Measurements from ENCODE around the gene MYPN. TPM values are rescaled to one million over a fixed set of nuclear protein-coding genes. Genes with fewer than 3 reads are reported as not detected.

Gene MYPN
- polyA plus RNA-seq, 2 of the 4 experiments (the other 2 are of a cell fraction): 1.5 to 2.1 TPM

DNA sequence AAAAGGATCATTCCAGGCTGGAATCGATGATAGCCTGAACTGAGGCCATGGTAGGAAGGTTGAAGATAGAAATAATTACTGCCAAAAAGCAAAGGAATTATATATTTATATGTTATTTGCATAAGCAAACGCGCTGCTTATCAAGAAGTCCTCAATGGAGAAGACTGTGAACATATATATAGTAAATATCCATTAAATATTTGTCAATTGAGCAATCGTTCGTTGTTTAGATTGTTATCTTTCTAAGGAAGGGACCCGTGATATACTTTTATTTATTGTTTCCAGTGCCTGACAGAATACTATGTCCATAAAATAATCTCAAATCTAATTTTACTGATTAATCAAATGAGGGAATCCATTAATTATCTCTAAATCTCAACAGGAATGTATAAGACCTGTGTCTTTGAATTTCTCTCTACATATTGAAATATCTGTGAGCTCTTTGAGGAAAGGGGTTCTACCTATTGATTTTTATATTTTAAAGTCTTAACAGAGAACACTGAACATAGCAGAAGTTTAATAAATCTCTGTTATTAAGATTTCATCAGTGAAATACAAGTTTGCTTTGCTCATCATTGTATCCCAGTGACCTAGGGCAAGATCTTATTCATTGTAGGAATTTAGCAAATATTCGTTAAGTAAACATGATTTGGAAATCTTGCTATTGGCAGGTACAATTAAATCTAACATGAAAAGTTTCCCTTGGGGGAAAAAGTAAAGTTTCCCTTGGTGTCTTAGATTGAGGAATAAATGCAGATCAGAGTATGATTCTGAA, 22.2 kb upstream of the MYPN start (continued):
- TF ChIP-seq ZC3H11A (IDR thresholded peaks at IDR 0.05) (no peak), RARB (CRISPR knock-in tag; IDR thresholded peaks at IDR 0.05) (0 out of 2 replicates have a peak, but pooled peaks have one; percentile 78), CEBPB (IDR thresholded peaks at IDR 0.05) (peak; percentile 78 to 97), KDM5A (IDR thresholded peaks at IDR 0.05) (no peak), SREBF2 (IDR thresholded peaks at IDR 0.05) (no peak), RNF2 (IDR thresholded peaks at IDR 0.05; ENCODE audit: borderline replicate concordance, low read depth) (no peak), HOXB5 (CRISPR knock-in tag; IDR thresholded peaks at IDR 0.05) (no peak), POLR2AphosphoS2 (conservative IDR thresholded peaks at IDR 0.05; ENCODE audit: low read length) (no peak), ESRRA (IDR thresholded peaks at IDR 0.05; ENCODE audit: borderline replicate concordance, low read length) (no peak), HEYL (CRISPR knock-in tag; IDR thresholded peaks at IDR 0.05) (no peak), SMC3 (IDR thresholded peaks at IDR 0.05) (0 out of 3 replicates have a peak, but pooled peaks have one; percentile 24), CHD2 (IDR thresholded peaks at IDR 0.05; ENCODE audit: low read length, partially characterized antibody) (no peak), MAFK (IDR thresholded peaks at IDR 0.05; ENCODE audit: partially characterized antibody) (no peak), FOSL2 (IDR thresholded peaks at IDR 0.05) (peak; percentile 47; the same call in 1 of the 2 replicates), FOSL2 (CRISPR knock-in tag; IDR thresholded peaks at IDR 0.05) (peak; percentile 85), EHF (CRISPR knock-in tag; IDR thresholded peaks at IDR 0.05) (no peak), HOXA7 (CRISPR knock-in tag; IDR thresholded peaks at IDR 0.05) (no peak), RFX5 (IDR thresholded peaks at IDR 0.05) (no peak), MYC (IDR thresholded peaks at IDR 0.05; ENCODE audit: borderline replicate concordance, low read length) (no peak), PHF8 (IDR thresholded peaks at IDR 0.05; ENCODE audit: borderline replicate concordance, low read depth) (no peak), CBX8 (IDR thresholded peaks at IDR 0.05) (no peak)
- TF ChIP-seq, protein P1, sequence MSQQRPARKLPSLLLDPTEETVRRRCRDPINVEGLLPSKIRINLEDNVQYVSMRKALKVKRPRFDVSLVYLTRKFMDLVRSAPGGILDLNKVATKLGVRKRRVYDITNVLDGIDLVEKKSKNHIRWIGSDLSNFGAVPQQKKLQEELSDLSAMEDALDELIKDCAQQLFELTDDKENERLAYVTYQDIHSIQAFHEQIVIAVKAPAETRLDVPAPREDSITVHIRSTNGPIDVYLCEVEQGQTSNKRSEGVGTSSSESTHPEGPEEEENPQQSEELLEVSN (IDR thresholded peaks at IDR 0.05; ENCODE audit: borderline replicate concordance, low read depth): no peak
- TF ChIP-seq, protein P2, sequence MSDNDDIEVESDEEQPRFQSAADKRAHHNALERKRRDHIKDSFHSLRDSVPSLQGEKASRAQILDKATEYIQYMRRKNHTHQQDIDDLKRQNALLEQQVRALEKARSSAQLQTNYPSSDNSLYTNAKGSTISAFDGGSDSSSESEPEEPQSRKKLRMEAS (IDR thresholded peaks at IDR 0.05): peak; percentile 57; the same call in 1 of the 2 replicates
- TF ChIP-seq, protein P3, sequence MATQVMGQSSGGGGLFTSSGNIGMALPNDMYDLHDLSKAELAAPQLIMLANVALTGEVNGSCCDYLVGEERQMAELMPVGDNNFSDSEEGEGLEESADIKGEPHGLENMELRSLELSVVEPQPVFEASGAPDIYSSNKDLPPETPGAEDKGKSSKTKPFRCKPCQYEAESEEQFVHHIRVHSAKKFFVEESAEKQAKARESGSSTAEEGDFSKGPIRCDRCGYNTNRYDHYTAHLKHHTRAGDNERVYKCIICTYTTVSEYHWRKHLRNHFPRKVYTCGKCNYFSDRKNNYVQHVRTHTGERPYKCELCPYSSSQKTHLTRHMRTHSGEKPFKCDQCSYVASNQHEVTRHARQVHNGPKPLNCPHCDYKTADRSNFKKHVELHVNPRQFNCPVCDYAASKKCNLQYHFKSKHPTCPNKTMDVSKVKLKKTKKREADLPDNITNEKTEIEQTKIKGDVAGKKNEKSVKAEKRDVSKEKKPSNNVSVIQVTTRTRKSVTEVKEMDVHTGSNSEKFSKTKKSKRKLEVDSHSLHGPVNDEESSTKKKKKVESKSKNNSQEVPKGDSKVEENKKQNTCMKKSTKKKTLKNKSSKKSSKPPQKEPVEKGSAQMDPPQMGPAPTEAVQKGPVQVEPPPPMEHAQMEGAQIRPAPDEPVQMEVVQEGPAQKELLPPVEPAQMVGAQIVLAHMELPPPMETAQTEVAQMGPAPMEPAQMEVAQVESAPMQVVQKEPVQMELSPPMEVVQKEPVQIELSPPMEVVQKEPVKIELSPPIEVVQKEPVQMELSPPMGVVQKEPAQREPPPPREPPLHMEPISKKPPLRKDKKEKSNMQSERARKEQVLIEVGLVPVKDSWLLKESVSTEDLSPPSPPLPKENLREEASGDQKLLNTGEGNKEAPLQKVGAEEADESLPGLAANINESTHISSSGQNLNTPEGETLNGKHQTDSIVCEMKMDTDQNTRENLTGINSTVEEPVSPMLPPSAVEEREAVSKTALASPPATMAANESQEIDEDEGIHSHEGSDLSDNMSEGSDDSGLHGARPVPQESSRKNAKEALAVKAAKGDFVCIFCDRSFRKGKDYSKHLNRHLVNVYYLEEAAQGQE (IDR thresholded peaks at IDR 0.05): no peak
- TF ChIP-seq, protein P4, sequence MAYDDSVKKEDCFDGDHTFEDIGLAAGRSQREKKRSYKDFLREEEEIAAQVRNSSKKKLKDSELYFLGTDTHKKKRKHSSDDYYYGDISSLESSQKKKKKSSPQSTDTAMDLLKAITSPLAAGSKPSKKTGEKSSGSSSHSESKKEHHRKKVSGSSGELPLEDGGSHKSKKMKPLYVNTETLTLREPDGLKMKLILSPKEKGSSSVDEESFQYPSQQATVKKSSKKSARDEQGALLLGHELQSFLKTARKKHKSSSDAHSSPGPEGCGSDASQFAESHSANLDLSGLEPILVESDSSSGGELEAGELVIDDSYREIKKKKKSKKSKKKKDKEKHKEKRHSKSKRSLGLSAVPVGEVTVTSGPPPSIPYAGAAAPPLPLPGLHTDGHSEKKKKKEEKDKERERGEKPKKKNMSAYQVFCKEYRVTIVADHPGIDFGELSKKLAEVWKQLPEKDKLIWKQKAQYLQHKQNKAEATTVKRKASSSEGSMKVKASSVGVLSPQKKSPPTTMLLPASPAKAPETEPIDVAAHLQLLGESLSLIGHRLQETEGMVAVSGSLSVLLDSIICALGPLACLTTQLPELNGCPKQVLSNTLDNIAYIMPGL (CRISPR knock-in tag; IDR thresholded peaks at IDR 0.05; ENCODE audit: borderline replicate concordance): no peak
- TF ChIP-seq, protein P5, sequence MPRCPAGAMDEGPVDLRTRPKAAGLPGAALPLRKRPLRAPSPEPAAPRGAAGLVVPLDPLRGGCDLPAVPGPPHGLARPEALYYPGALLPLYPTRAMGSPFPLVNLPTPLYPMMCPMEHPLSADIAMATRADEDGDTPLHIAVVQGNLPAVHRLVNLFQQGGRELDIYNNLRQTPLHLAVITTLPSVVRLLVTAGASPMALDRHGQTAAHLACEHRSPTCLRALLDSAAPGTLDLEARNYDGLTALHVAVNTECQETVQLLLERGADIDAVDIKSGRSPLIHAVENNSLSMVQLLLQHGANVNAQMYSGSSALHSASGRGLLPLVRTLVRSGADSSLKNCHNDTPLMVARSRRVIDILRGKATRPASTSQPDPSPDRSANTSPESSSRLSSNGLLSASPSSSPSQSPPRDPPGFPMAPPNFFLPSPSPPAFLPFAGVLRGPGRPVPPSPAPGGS (IDR thresholded peaks at IDR 0.05): peak; percentile 73; the same call in 2 of the 3 replicates
- TF ChIP-seq, protein P6, sequence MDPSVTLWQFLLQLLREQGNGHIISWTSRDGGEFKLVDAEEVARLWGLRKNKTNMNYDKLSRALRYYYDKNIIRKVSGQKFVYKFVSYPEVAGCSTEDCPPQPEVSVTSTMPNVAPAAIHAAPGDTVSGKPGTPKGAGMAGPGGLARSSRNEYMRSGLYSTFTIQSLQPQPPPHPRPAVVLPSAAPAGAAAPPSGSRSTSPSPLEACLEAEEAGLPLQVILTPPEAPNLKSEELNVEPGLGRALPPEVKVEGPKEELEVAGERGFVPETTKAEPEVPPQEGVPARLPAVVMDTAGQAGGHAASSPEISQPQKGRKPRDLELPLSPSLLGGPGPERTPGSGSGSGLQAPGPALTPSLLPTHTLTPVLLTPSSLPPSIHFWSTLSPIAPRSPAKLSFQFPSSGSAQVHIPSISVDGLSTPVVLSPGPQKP (IDR thresholded peaks at IDR 0.05; ENCODE audit: low read depth, low read length): no peak
- TF ChIP-seq, protein P7, sequence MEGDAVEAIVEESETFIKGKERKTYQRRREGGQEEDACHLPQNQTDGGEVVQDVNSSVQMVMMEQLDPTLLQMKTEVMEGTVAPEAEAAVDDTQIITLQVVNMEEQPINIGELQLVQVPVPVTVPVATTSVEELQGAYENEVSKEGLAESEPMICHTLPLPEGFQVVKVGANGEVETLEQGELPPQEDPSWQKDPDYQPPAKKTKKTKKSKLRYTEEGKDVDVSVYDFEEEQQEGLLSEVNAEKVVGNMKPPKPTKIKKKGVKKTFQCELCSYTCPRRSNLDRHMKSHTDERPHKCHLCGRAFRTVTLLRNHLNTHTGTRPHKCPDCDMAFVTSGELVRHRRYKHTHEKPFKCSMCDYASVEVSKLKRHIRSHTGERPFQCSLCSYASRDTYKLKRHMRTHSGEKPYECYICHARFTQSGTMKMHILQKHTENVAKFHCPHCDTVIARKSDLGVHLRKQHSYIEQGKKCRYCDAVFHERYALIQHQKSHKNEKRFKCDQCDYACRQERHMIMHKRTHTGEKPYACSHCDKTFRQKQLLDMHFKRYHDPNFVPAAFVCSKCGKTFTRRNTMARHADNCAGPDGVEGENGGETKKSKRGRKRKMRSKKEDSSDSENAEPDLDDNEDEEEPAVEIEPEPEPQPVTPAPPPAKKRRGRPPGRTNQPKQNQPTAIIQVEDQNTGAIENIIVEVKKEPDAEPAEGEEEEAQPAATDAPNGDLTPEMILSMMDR (IDR thresholded peaks at IDR 0.05): no peak; the same call in 2 of the 3 replicates
- TF ChIP-seq, protein P8, sequence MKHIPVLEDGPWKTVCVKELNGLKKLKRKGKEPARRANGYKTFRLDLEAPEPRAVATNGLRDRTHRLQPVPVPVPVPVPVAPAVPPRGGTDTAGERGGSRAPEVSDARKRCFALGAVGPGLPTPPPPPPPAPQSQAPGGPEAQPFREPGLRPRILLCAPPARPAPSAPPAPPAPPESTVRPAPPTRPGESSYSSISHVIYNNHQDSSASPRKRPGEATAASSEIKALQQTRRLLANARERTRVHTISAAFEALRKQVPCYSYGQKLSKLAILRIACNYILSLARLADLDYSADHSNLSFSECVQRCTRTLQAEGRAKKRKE (CRISPR knock-in tag; IDR thresholded peaks at IDR 0.05; ENCODE audit: low read depth): no peak
- TF ChIP-seq, protein P9, sequence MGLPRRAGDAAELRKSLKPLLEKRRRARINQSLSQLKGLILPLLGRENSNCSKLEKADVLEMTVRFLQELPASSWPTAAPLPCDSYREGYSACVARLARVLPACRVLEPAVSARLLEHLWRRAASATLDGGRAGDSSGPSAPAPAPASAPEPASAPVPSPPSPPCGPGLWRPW (IDR thresholded peaks at IDR 0.05): peak; percentile 67; the same call in 1 of the 2 replicates
